Retinal pigment epithelial cell (primary cell): Measurements from ENCODE around the gene RALY.

ENCODE experiments used
- DNase-seq: peaks from one replicate; pipeline ENCODE4 v3.0.0-alpha.2; 2010; ENCODE audit warnings: low read depth
- H3K4me3 ChIP-seq: 2 replicates; pipeline ENCODE4 v1.5.1; 2011; ENCODE audit warnings: mild to moderate bottlenecking, low read length, control low read depth, moderate library complexity
- TF ChIP-seq, protein P1 (sequence below): conservative IDR thresholded peaks from 2 replicates; pipeline ENCODE4 v1.5.1; 2011; ENCODE audit warnings: low read depth, low read length, control low read depth, inconsistent platforms

The RALY gene

DNA sequence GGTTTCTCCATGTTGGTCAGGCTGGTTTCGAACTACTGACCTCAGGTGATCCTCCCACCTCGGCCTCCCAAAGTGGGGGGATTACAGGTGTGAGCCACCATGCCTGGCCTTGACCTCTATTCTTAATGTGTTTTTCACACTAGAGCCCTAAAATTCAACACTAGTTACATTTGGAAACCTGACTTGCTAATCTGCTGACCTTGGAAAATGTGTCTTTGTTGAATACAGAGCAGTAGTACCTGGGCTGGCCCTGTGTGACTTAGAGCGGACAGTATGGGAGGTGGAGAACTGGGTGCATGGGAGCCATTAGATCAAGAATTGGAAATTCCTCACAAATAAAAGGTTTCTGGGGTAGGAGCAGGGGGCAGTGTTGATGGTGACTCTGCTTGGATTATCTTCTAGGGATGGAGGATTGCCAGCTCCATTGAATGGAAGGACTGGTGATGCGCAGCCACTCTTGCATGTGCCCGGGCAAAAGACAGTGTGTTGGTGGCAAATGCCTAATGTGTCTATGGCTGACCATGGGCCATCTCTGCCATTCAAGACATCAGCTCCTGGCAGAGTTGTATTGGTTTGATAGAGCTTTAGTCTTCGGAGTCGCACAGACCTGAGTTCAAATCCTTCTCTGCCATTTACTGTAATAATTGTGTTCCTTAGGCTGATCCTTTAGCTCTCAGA lies 53.4 kb downstream of the RALY start:
- DNase-seq = no peak
- no peak overlapping the region for H3K4me3 ChIP-seq
- TF ChIP-seq, protein P1, sequence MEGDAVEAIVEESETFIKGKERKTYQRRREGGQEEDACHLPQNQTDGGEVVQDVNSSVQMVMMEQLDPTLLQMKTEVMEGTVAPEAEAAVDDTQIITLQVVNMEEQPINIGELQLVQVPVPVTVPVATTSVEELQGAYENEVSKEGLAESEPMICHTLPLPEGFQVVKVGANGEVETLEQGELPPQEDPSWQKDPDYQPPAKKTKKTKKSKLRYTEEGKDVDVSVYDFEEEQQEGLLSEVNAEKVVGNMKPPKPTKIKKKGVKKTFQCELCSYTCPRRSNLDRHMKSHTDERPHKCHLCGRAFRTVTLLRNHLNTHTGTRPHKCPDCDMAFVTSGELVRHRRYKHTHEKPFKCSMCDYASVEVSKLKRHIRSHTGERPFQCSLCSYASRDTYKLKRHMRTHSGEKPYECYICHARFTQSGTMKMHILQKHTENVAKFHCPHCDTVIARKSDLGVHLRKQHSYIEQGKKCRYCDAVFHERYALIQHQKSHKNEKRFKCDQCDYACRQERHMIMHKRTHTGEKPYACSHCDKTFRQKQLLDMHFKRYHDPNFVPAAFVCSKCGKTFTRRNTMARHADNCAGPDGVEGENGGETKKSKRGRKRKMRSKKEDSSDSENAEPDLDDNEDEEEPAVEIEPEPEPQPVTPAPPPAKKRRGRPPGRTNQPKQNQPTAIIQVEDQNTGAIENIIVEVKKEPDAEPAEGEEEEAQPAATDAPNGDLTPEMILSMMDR = no peak

DNA sequence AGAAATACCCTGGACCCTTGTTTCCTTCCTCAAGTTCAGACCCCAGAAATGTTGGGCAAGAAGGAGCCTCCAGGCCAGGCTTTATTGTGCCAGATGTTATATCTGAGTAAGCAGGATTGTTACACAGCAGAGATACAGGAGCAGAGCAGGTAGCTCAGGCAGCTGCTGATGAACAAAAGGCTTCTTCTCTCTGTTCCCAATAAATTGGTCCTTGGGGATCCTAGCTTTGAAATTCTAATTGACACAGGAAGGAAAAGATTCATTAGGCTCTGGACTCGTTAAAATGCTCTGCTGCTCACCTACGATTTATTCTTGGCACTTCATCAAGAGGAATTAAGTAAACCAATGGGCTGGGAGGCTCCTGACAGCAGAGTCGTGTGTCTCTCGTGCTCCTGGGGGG lies 54.2 kb downstream of the RALY start:
- TF ChIP-seq, protein P1 = no peak
- H3K4me3 ChIP-seq = no peak overlapping the region
- no peak for DNase-seq

DNA sequence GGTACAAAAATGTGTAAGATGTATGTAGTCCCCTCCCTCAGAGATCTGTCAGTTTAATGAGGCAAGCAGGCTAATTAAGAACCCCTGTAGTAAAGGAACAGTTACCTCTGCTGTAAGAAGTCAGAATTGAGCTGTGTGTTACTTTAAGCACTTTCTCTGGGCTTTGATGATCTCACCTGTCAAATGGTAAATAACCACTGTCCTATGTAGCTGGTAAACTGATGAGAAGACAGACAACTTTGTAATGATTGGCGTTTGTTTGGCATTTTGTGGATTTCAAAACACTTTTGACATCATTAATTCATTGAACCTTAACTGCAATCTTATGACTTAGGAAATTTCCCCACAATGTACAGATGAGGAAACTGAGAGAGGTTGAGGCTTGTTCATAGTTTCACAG lies 55.7 kb downstream of the RALY start:
- TF ChIP-seq, protein P1 = no peak
- H3K4me3 ChIP-seq = no peak overlapping the region
- DNase-seq = no peak

DNA sequence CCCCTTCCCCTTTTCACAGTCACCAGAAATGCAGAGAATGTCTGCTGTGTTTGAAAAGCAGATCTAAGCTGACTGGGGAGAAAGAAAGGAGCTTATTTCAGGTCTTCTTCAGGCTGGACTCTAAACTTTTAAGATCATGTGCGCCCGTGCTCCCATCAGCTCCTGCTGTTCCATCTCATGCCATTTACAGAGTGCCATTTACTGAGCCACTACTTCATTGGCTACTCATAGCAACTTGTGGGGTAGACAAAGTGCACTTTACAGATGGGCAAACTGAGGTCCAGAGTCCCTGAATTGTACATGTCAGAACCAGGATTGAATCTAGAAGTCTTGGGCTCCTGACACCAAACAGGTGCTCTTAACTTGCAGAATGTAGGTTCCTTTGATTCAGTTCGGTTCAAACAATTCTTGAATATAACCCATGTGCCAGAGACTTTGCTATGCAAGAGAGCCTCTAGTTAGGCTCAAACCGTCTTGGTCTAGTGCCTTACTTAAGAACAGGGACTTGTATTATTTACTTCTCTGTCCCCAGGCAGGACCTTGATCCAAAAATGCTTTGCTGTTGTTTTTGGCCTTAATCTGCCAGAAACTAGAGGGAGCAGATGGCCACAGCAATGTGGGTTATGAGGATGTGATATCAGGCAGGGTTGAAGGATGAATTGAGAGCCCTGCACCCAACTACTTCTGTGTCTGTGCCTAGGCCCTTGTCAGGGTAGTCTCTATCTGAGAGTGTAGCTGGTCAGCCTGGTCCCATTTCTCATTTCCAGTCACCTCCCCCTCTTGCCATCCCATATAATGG lies 56.4 kb downstream of the RALY start:
- H3K4me3 ChIP-seq = no peak overlapping the region
- TF ChIP-seq, protein P1 = no peak
- DNase-seq = no peak

DNA sequence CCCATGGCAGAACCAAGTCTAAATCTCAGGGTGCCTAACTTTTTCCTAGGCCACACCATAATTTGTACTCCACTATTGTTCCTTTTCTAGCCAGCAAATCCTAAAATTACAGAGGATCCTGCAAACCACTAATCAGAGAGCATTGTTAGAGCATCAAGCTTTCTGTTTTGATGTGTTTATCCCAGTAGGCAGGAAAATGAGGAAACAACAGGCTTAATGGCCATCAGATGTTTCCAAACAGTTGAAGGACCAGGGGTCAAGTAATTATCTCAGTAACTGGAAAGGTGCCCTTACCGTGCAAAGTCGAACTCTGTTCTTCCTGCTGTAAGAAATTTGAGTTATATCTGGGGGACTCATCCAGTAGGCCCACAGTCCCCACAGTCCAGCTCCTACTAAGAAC lies 58.7 kb downstream of the RALY start:
- no peak overlapping the region for H3K4me3 ChIP-seq
- no peak for DNase-seq
- TF ChIP-seq, protein P1 = no peak

DNA sequence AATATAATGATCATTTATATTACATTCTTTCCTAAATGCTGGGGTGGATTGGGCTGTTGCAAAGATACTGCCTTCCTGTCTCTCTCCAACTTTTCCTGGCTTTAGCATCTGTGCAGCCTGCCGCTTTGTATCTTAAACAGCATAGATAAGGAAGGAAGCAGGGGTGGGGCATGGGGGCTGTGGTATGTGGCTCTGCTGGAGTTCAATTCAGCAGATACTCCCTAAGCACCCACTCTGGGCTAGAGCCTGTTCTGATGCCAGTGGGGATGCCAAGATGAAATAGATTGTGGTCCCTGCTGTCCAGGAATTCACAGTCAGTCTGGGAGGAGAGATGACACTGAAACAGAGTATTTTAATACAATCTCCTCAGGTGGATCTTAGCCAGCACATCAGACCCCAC lies 61.6 kb downstream of the RALY start:
- TF ChIP-seq, protein P1 = no peak
- no peak for DNase-seq
- H3K4me3 ChIP-seq = no peak overlapping the region

DNA sequence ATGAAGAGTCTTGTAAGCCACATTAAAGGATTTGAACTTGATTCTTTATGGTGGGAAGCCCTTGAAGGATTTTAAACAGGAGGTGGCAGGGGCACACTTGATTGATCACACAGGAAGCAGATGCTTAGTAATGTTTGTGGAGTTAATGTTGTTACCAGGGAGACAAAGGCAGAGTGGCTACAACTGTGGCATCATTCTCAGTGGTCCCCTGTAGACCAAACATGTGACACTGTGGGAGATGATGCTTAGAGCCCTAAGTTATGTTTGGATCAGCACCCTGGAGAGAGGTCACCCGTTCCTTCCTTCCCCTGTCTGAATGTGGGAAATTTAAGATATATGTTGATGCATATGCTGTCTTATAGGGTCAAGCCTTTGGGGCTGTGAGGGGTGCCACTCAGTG lies 65.1 kb downstream of the RALY start:
- no peak for DNase-seq
- no peak overlapping the region for H3K4me3 ChIP-seq
- TF ChIP-seq, protein P1 = no peak
